G401 (cell line): ENCODE measurements around the gene SLC39A13. TPM values are rescaled to one million over a fixed set of nuclear protein-coding genes. Genes with fewer than 3 reads are reported as not detected.

ENCODE experiments used
- DNase-seq: peaks from one replicate; pipeline ENCODE4 v3.0.0-alpha.2; 2015; ENCODE audit warnings: low spot score
- in situ Hi-C: cut with HindIII; loops from 2 replicates; pipeline ENCODE4 v1.10.0; 2016; ENCODE audit warnings: low sequenced_read_pairs, mixed read lengths
- total RNA-seq: library from RNA; depleted of rRNA; stranded (reverse); fragments of >200 nt; shearing (Covaris generic); gene quantifications from 2 replicates; pipeline ENCODE4 v1.2.3, GENCODE V29; 2014

SLC39A13 gene
- total RNA-seq, 1 experiment from 2014 or later = 22.9 TPM

GRCh38 chr11:47398011-47398410, 10.4 kb upstream of the SLC39A13 start:
- in situ Hi-C loops = no loop called here
- peak; percentile 30 for DNase-seq

- in situ Hi-C loops = no loop called here
- no peak for DNase-seq
Observed at GRCh38 chr11:47398551-47398950, 9.8 kb upstream of the SLC39A13 start.

- no peak for DNase-seq
- in situ Hi-C loops = no loop called here
Observed at GRCh38 chr11:47399860-47400767, 8.3 kb upstream of the SLC39A13 start.

GRCh38 chr11:47400768-47401279, 7.6 kb upstream of the SLC39A13 start:
- DNase-seq = peak; percentile 85
- in situ Hi-C loops = no loop called here

GRCh38 chr11:47403135-47403534, 5.3 kb upstream of the SLC39A13 start:
- no peak for DNase-seq
- in situ Hi-C loops = no loop called here

GRCh38 chr11:47403571-47403970, 4.8 kb upstream of the SLC39A13 start:
- DNase-seq = no peak
- in situ Hi-C loops = no loop called here

GRCh38 chr11:47406896-47407745, 1.3 kb upstream of the SLC39A13 start:
- peak; percentile 25 for DNase-seq
- in situ Hi-C loops = no loop called here

- DNase-seq = peak; percentile 67
- in situ Hi-C loops = no loop called here
Observed at GRCh38 chr11:47408598-47409439, 429 bp downstream of the SLC39A13 start.

- DNase-seq = no peak
- in situ Hi-C loops = no loop called here
Observed at GRCh38 chr11:47409440-47410369, 1.3 kb downstream of the SLC39A13 start.

- in situ Hi-C loops = no loop called here
Observed at GRCh38 chr11:47410370-47411264, 2.2 kb downstream of the SLC39A13 start.

GRCh38 chr11:47411884-47412746, 3.7 kb downstream of the SLC39A13 start:
- DNase-seq = no peak
- in situ Hi-C loops = no loop called here

More at GRCh38 chr11:47410370-47411264, 2.2 kb downstream of the SLC39A13 start:
- no peak for DNase-seq

GRCh38 chr11:47413351-47413750, 5.0 kb downstream of the SLC39A13 start:
- no peak for DNase-seq
- in situ Hi-C loops = no loop called here

GRCh38 chr11:47413908-47414684, 5.7 kb downstream of the SLC39A13 start:
- no peak for DNase-seq
- in situ Hi-C loops = no loop called here

- in situ Hi-C loops = no loop called here
- no peak for DNase-seq
Observed at GRCh38 chr11:47414685-47415070, 6.3 kb downstream of the SLC39A13 start.

- in situ Hi-C loops = no loop called here
- no peak for DNase-seq
Observed at GRCh38 chr11:47415091-47415854, 6.9 kb downstream of the SLC39A13 start.
